HEK293T (cell line): Measurements from ENCODE around the gene IREB2.

Source experiments
- CTCF ChIA-PET: fragments of 350-600 bp; formaldehyde crosslinking; extraction: SDS; loops from one replicate; lab custom pipeline; 2021; ENCODE audit warnings: antibody characterized with exemption, inconsistent platforms; lab: Yijun Ruan, JAX
- POLR2A ChIA-PET: fragments of 350-600 bp; formaldehyde crosslinking; extraction: SDS; loops from one replicate; lab custom pipeline; 2020; ENCODE audit warnings: antibody characterized with exemption, inconsistent platforms; lab: Yijun Ruan, JAX
- DNase-seq: peaks from one replicate; pipeline ENCODE4 v3.0.0; 2012; ENCODE audit warnings: mixed read lengths; ENCODE audit errors: extremely low spot score
- ARNT ChIP-seq: fragments of 450-650 bp; IDR thresholded peaks from 2 replicates; pipeline ENCODE4 v1.6.1; 2017; ENCODE audit warnings: mild to moderate bottlenecking
- BHLHE40 ChIP-seq: fragments of 450-650 bp; IDR thresholded peaks from 2 replicates; pipeline ENCODE4 v1.6.1; 2016; ENCODE audit warnings: mild to moderate bottlenecking, moderate library complexity, borderline replicate concordance
- CTBP1 ChIP-seq: fragments of 450-650 bp; IDR thresholded peaks from 2 replicates; pipeline ENCODE4 v1.6.1; 2016; ENCODE audit warnings: borderline replicate concordance
- ELF4 ChIP-seq: fragments of 450-650 bp; IDR thresholded peaks from 2 replicates; pipeline ENCODE4 v1.6.1; 2017; ENCODE audit warnings: antibody characterized with exemption
- FOXA1 ChIP-seq: fragments of 450-650 bp; IDR thresholded peaks from 2 replicates; pipeline ENCODE4 v1.6.1; 2016; ENCODE audit warnings: mild to moderate bottlenecking
- FOXK2 ChIP-seq: fragments of 450-650 bp; IDR thresholded peaks from 2 replicates; pipeline ENCODE4 v1.6.1; 2016; ENCODE audit warnings: mild to moderate bottlenecking
- FOXM1 ChIP-seq: fragments of 450-650 bp; IDR thresholded peaks from 2 replicates; pipeline ENCODE4 v1.6.1; 2017; ENCODE audit warnings: mild to moderate bottlenecking, borderline replicate concordance
- HDGF ChIP-seq: fragments of 450-650 bp; IDR thresholded peaks from 2 replicates; pipeline ENCODE4 v1.6.1; 2017; ENCODE audit warnings: antibody characterized with exemption, borderline replicate concordance
- L3MBTL2 ChIP-seq: fragments of 450-650 bp; conservative IDR thresholded peaks from 2 replicates; pipeline ENCODE4 v1.6.1; 2016; ENCODE audit warnings: mild to moderate bottlenecking
- LEF1 ChIP-seq: fragments of 450-650 bp; IDR thresholded peaks from 2 replicates; pipeline ENCODE4 v1.6.1; 2017; ENCODE audit warnings: mild to moderate bottlenecking, borderline replicate concordance
- NFRKB ChIP-seq: fragments of 450-650 bp; IDR thresholded peaks from 2 replicates; pipeline ENCODE4 v1.6.1; 2016; ENCODE audit warnings: mild to moderate bottlenecking, moderate library complexity
- SP1 ChIP-seq: fragments of 450-650 bp; IDR thresholded peaks from 2 replicates; pipeline ENCODE4 v1.6.1; 2017
- SUZ12 ChIP-seq: fragments of 450-650 bp; IDR thresholded peaks from 2 replicates; pipeline ENCODE4 v1.6.1; 2016; ENCODE audit warnings: mild to moderate bottlenecking
- TARDBP ChIP-seq: fragments of 450-650 bp; IDR thresholded peaks from 2 replicates; pipeline ENCODE4 v1.6.1; 2016
- ZNF384 ChIP-seq: fragments of 450-650 bp; IDR thresholded peaks from 2 replicates; pipeline ENCODE4 v1.6.1; 2016
- TF ChIP-seq, protein P1 (sequence below): fragments of 450-650 bp; IDR thresholded peaks from 2 replicates; pipeline ENCODE4 v1.6.1; 2016

IREB2 gene

DNA sequence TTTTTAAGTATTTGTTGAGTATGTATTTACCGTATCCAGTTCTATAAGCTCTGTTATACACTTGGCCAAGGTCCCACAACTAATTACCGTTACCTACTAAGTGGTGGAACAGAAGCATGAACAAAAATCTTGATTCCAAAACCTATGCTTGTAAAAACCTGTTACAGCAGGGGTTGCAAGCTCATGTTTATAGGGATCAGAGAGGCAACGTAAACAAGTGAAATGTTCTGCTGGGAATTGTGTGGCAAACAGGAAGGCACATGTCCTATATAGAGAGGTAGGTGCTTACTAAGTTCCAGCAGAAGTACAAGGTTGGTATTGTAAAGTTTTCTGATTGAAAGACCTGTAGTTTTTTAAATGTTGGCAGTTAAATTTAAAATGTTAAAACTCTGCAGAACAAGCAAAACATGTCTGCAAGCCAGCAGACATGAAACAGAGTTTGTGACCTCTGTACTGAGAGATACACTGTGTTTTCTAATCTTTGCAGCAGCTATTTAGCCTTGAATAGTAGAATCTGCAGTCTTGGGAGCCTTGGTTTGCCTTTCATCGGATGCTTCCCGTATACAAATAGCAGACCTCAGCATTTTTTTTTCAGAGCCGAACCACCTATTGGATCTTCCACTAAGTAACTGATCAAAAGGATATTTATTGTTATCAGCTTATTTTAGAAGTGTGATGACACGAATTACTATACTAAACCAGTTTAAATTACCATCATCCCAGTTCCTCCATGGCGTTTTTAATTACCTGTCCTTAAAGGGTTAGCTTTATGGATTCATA is 11.4 kb downstream of the IREB2 start:
- DNase-seq = no peak
- ChIA-PET POLR2A (interaction anchor here (4.1 kb wide), 1 partner anchor 11 kb away, joined by 40 read pairs; the partner anchor contains the start of gene IREB2), CTCF (interaction anchor here (0.6 kb wide), 1 partner anchor 10 kb away, joined by 3 read pairs; no protein-coding TSS in a partner anchor)
- TF ChIP-seq FOXM1 = no peak
- no peak for TF ChIP-seq BHLHE40
- TF ChIP-seq ELF4 = no peak
- no peak for TF ChIP-seq NFRKB
- no peak for TF ChIP-seq SP1
- TF ChIP-seq FOXK2 = no peak
- TF ChIP-seq L3MBTL2 = no peak
- no peak for TF ChIP-seq FOXA1
- TF ChIP-seq CTBP1 = no peak
- TF ChIP-seq ARNT = no peak
- no peak for TF ChIP-seq TARDBP
- no peak for TF ChIP-seq LEF1
- no peak for TF ChIP-seq HDGF
- TF ChIP-seq ZNF384 = no peak
- TF ChIP-seq SUZ12 = no peak
- TF ChIP-seq, protein P1, sequence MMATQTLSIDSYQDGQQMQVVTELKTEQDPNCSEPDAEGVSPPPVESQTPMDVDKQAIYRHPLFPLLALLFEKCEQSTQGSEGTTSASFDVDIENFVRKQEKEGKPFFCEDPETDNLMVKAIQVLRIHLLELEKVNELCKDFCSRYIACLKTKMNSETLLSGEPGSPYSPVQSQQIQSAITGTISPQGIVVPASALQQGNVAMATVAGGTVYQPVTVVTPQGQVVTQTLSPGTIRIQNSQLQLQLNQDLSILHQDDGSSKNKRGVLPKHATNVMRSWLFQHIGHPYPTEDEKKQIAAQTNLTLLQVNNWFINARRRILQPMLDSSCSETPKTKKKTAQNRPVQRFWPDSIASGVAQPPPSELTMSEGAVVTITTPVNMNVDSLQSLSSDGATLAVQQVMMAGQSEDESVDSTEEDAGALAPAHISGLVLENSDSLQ = no peak

DNA sequence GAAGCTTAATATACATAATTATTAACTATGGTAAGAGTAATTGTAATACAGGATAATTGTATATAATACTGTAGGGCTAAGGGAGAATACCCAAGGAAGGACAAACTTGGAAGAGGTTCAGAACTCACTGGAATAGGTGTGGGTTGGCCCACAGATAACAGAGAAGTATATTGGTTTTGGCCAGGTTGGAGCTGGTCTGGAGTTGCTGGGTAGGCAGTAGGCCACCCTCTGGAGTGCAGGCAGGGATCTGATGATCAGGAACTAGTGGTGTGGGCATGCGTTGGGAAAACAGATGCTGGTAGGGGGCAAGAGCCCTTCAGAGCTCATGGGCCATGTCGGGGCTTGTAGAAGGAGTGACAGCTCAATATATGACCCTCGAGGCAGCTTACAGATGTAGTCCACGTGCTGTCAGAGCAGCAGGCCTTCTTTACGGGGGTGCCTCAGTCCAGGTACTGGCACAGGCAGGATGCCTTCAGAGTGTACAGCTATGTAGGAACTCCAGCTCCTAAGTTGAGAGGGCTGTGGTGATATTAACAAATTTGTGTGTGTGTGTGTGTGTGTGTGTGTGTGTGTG is 12.4 kb downstream of the IREB2 start:
- DNase-seq = no peak
- TF ChIP-seq ELF4 = no peak
- TF ChIP-seq SUZ12 = no peak
- TF ChIP-seq HDGF = no peak
- no peak for TF ChIP-seq ZNF384
- no peak for TF ChIP-seq ARNT
- no peak for TF ChIP-seq TARDBP
- no peak for TF ChIP-seq FOXA1
- TF ChIP-seq BHLHE40 = no peak
- no peak for TF ChIP-seq NFRKB
- TF ChIP-seq, protein P1 = no peak
- no peak for TF ChIP-seq FOXM1
- TF ChIP-seq CTBP1 = no peak
- TF ChIP-seq SP1 = no peak
- CTCF ChIA-PET = interaction anchor here (0.6 to 1.1 kb wide), 2 partner anchors 12 to 26 kb away, joined by 3 read pairs; partner anchors contain the start of gene IREB2
- POLR2A ChIA-PET = interaction anchor here (0.9 to 4.1 kb wide), 2 partner anchors 12 to 14 kb away, joined by 3 to 40 read pairs; partner anchors contain the start of gene IREB2

DNA sequence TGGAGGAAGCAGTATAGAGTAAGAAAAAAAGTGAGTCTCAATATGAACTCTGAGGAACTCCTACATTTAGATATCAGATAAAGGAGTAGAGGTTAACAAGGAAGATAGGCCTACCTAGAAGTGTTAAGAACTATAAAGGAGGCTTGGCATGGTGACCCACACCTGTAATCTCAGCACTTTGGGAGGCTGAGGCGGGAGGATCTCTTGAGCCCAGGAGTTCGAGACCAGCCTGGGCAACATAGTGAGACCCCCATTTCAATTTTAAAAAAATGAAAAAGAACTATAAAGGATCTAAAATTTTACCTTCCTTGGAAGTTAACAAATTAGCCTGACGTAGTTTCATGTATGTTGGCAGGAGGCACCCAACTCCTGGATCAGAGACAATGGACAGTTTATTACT is 14.5 kb downstream of the IREB2 start:
- CTCF ChIA-PET = no interaction called here
- POLR2A ChIA-PET = interaction anchor here (0.9 to 2.2 kb wide), 2 partner anchors 11 to 14 kb away, joined by 3 to 14 read pairs; partner anchors contain the start of gene IREB2

DNA sequence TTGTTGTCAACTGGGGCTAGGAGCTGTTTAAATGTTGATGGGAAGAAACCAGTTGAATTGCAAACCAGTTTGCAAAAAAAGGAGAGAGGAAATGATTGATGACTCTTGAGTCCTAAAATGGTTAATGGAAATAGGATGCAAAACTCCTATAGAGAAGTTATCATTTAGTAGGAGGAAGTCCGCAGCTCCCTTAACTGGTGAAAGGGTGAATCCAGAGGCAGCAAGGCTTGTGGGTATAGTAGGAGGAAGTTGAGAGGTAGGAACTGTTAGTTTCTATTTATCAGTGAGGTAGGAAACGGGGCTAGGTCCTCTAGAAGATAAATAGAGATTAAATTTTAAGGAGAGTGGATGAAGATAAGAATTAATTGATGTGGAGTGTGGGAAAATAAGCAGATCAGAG is 15.4 kb downstream of the IREB2 start:
- POLR2A ChIA-PET = interaction anchor here (0.9 to 2.2 kb wide), 2 partner anchors 12 to 15 kb away, joined by 3 to 14 read pairs; partner anchors contain the start of gene IREB2
- DNase-seq = no peak
- CTCF ChIA-PET = interaction anchor here (0.6 kb wide), 1 partner anchor 172 kb away, joined by 3 read pairs; no protein-coding TSS in a partner anchor
- TF ChIP-seq TARDBP (no peak), CTBP1 (no peak), ZNF384 (no peak), LEF1 (no peak), FOXA1 (no peak)

More for the DNA sequence above, 14.5 kb downstream of the IREB2 start:
- no peak for DNase-seq
- TF ChIP-seq SUZ12 = no peak
- TF ChIP-seq FOXK2 = no peak
- TF ChIP-seq, protein P1 = no peak
- no peak for TF ChIP-seq BHLHE40
- no peak for TF ChIP-seq ELF4
- TF ChIP-seq CTBP1 = no peak
- TF ChIP-seq LEF1 = no peak
- no peak for TF ChIP-seq TARDBP
- TF ChIP-seq FOXM1 = no peak
- TF ChIP-seq ZNF384 = no peak

DNA sequence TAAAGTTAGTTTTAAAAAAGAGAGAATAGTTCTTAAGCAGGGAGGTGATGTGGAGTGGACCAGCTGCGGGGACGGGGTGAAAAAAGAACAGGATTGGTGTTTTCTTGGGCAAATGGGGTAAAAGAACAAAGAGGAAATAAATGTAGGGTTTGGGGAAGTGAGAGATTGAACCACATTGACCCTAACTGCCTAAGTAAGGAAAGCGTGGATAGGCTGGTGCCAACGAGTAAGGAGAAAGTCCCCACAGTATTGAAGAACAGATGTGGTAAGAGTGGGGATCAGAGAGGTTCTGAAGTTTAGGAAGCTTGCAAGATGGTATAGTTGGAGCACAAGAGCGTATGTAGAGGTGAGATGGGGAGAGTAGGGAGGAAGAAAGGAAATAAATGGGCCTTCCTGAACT is 17.0 kb downstream of the IREB2 start:
- no peak for DNase-seq
- ChIA-PET CTCF (no interaction called here), POLR2A (no interaction called here)
- TF ChIP-seq FOXA1 (no peak), ARNT (no peak), L3MBTL2 (no peak), ELF4 (no peak), LEF1 (no peak), SP1 (no peak), TARDBP (no peak), FOXM1 (no peak), ZNF384 (no peak), SUZ12 (no peak), NFRKB (no peak), CTBP1 (no peak), BHLHE40 (no peak)
- TF ChIP-seq, protein P1 = no peak
